HG02610 (cell line): ENCODE data around the gene HLA-DPB1.
"Not testable (repeated sequence)": the region's sequence is repeated elsewhere in the genome, so short reads cannot be mapped to it uniquely, and the experiment has no call there.

ENCODE experiments used
- ATAC-seq: cut with Tn5 transposase; IDR thresholded peaks from one replicate; pipeline ENCODE4 v1.9.1; 2021; ENCODE audit warnings: mild to moderate bottlenecking, moderate library complexity; ENCODE audit not compliant: unreplicated experiment

HLA-DPB1 gene

DNA sequence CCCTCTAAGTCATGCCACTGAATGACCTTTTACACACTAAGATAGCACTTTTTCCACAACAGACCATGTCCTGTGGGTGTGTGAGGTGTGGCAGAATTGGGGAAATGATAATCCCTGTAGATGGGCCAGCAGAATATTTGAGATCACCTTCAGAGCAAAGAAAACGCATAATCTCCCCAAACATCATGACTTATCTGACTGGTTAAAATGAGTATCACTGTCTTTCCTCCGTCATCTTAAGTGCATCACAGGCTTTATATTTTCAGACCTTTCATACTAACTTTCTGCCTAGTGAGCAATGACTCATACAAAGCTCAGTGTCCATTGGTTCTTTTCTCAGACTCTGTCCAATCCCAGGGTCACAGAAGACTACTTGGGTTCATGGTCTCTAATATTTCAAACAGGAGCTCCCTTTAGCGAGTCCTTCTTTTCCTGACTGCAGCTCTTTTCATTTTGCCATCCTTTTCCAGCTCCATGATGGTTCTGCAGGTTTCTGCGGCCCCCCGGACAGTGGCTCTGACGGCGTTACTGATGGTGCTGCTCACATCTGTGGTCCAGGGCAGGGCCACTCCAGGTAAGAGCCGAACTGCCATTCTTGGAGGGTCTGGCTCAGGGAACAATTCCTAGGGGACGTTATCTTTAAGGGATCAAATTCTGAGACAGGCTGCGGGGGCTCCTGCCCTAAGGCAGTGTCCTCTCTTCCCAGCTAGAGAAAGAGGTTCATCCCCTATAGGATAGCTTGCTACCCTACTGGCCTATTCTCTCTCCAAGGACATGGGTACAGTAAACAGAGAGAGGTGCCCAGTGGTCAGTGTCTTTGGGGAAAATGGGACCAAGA, at the start of gene HLA-DPB1:
Gene HLA-DPB1 (plus strand): TSS at position 423 of the 838 bp plus-strand sequence. CDS start 52 bp downstream, at position 475.
- peak; percentile 80 for ATAC-seq

DNA sequence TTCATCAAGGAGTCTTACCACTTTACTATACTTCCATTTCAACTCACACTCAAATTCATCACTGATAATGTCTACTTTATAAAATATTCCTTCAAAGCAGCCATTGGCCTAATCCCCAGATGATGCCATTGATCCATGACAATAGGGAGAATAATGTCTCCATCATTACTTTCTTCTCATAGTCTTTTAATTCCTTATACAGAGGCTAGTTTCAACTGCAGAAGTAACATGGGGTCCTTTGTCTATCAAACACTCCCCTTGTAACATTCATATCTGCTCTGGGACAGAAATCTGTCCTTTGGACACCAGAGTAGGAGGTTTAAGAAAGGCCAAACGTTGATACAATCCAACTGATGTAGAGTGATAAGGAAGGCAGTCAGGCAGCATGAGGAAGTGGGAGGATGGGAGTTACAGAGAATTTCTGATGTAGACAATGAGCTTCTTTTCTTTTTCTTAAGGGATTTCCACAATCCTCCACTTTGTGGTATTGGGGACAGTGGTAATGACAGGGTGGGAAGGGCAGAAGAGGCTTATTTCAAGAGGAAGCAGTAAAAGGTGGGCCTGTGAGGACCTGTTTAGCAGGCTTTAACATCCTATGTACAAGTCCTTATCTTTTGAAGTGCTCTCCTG, 47.5 kb upstream of the HLA-DPB1 start:
- no peak for ATAC-seq

DNA sequence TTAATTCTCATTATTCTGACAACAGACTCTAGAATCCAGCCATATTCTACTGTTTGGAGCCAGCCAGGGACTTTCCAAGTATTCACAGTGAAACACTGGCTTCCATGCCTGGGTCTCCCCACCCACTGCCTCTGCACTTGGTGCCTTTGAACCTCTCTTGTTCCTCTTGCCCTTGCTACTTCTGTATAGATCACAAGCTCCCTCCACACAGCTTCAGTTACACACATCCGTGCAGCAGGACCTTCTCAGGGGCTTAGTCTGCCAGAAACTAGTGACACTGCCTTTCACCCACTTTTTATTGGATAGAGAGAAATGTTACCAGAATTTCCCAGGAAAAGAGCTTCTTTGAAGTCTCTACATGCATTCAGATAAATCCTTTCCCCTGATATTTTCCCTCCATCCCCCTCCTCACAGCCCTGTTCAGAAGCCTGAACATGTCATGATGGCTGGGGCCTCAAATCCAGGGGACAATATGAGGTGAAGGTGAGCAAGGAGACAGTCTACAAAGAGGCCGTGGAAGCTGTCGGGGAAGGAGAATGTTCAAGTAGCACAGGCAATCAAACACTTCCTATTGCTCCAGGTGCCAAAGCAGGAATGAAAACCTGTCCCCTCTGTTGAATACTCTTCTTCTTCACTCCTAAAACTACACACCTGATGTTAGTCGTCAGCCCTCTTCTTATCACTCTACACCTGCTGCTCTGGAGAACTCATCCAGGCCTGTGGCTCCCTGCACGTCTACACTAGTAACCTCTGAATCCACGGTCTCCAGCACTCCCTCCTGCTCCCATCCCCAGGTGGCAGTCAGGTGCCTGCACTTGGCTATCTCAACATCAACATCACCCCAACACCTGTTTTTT, 46.2 kb upstream of the HLA-DPB1 start:
- peak; percentile 82 for ATAC-seq

DNA sequence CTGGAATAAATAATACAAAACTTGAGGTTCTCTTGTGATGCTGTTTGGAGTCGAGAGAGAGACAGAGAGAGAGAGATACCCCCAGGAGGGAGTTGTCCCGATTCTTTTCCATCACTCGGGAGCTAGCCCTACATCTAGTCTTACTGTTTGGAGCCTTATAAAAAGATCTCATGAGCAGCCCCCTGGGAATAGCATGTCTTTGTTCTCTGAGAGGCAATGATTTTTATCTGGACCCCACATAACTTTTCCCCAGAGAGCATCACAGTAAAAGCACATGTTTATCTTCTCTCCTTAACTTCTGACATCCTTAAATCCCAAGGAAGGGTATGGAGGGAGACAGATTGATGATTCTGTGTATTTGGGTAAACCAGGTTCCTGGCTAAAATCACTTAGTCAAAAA, 45.5 kb upstream of the HLA-DPB1 start:
- no peak for ATAC-seq

DNA sequence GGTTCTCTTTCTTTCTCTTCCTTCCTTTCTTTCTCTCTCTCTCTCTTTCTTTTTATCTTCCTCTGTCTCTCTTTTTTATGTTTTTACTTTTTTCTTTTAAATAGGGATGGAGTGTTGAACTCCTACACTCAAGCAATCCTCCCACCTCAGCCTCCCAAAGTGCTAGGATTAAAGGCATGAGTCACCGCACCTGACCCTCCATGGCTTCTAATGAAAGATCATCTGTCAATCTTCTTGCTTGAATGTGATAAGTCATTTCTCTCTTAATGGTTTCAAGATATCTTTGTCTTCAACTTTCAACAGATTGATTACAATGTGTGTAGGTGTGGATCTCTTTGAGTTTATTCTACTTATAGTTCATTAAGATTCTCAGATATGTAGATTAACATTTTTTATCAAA, 41.2 kb upstream of the HLA-DPB1 start:
- ATAC-seq, result no peak

DNA sequence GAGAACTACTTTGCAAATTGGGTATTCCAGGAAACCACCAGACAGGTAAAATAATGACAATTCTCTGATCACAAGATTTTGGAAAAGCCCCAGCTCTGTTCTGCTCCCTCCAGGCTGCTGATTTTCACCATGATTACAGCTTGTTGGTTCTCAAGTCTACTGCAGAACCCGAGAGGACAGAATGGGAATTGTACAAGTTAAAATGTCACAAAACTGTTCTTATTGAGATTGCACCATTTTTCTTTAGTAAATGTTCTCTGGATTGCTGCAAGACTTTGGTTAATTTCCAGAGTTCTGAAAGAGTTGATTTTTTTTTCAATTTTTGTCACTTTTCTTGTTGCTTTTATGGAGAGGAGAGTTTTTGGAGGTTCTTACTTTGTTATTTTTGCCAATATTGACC, 39.3 kb upstream of the HLA-DPB1 start:
- ATAC-seq, result no peak

DNA sequence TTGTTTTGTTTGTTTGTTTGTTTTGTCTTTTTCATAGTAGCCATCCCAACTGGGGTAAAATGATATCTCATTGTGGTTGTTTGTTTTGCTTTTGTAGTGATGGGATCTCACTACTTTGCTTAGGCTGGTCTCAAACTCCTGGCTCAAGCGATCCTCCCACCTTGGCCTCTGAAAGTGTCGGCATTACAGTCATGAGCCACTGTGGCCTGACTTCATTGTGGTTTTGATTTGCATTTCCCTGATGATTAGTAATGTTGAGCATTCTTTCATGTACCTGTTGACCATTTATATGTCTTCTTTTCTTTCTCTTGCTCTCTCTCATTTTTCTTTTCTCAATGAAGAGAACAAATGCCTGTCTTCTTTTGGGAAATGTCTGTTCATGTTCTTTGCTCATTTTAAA, 35.6 kb upstream of the HLA-DPB1 start:
- no peak for ATAC-seq

DNA sequence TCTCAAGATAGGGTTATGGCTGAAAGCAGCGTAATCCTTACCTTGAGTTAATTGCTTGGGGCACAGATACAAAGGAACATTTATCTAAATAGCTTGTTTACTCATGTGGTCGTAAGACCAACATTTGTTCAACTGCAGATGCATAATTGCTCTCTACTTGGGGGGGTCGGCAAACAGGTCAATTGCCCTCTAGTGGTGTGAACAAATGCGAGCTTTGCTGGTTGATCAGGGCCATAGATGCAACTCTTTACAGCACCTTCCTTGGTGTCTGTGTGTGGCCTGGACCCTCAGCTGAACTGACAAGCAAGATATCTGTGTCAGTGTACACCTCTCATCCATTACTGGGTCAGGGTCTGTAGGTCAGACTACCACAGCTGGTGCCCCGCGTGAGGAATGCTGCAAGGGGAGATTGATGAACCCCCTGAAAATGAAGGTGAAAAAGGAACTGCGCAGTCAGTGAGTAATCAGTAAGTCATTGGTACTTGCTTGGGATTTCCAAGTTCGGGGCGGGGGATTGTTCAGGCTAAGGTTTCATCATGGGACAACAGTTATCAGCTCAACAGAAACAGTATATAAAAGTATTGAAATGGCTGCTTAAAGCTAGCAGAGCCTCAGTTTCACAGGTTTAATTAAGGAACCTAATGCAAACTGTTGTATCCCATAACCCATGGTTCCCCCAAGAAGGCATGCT, 26.3 kb upstream of the HLA-DPB1 start:
- ATAC-seq, result no peak

DNA sequence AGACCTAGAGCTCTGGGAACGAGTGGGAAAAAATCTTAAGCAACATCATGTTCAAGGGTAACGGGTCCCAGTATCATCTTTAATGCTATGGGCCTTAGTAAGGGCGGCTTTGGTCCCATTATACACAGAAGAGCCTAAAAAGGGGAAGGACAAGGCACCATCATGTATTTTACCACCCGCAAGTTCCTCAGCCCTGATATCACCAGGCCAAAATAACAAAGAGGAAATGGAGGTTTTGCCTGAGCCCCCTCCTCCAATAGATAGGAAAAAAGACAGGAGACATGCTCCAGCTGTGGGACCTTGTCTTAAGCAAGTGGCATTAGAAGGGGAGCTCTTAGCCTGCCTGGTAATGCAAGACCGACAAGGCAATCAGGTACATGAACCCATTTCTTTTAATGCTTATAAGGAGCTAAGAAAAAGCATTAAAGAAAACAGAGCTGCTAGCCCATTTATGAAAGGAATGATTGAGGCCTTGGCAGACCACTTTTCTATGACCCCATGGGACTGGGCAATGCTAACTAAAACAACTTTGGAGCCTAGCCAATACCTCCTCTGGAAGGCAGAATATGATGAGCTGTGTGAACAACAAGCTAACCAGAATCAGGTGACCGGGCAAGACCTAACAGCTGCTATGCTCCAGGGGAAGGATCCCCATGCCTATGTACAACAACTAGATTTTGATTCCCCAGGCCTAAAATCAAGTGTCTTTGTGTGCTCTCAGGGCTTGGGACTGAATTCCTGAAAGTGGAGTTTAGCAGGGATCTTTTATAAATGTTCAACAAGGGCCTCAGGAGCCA, 25.6 kb upstream of the HLA-DPB1 start:
- no peak for ATAC-seq

DNA sequence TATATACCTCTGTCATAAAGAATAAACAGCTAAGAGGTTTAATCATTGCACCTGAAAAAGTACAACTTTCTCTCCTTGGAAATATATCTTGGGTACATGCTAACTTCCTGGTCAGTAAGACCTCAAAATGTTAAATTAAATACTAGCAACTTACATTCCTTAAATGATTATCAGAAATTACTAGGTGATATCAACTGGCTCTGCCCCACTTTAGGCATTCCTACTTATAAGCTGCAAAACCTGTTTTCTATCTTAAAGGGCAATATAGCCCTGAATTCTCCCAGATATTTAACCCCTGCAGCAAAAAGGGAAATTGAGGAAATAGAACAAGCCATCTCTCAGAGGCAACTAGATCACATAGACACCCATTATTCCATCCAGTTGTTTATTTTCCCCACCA, 23.2 kb upstream of the HLA-DPB1 start:
- ATAC-seq, result no peak

DNA sequence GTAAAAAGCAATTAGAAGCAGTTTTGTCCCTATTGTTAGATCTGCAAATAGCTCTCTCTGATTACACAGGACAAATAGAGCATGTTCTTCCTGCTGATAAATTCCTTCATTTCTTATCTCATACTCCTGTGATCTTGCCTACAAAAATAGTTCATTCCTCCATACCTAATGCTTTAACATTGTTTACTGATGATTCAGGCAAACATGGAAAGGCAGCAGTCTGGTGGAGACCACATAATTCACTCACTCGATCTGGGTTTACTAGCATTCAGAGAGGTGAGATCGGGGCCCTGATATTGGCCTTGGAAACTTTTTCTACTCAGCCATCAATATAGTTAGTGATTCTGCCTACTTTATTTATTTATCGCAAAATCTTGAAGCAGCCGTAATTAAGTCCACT, 22.6 kb upstream of the HLA-DPB1 start:
- no peak for ATAC-seq

DNA sequence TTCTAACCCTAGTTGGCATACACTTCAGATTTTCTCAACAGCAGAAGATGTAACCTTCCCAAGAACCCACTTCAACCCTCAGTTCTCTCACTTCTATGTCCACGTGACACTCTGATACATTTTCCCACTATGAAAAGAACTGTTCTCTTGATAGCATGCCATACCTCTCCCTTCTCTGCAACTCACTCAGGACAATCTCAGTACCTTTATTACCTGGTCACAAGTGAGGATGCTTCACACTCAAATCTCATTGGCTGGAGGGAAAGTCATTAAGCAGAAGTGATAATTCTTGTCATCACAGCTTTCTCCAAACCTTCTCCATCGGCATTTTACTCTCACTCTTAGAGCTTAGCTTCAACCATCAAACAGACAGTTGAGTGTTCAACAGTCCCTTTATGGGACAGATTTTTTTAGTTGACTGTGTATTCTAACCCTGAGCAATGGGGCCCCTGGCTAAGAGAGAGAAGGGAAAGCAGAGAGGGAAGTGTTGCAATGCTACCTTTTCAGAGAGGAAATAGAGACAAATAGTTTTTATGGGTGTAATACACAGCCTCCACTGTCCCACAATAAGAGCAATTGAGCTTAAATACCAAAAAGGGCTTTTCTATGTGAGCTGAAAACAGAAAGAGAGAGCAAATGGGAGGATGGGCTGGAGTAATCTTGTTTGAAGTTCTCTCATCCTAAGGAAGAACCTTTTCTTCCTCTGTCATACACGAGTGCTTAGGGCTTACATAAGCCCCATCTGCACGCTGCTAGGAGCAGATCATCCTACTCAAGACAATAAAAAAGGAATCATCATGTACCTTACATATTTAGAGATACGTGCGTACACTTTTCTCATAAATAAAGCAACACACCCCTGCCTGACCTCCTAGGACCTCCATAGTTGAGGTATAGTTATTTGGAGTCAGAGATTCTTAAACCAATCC, 18.3 kb upstream of the HLA-DPB1 start:
- no peak for ATAC-seq

DNA sequence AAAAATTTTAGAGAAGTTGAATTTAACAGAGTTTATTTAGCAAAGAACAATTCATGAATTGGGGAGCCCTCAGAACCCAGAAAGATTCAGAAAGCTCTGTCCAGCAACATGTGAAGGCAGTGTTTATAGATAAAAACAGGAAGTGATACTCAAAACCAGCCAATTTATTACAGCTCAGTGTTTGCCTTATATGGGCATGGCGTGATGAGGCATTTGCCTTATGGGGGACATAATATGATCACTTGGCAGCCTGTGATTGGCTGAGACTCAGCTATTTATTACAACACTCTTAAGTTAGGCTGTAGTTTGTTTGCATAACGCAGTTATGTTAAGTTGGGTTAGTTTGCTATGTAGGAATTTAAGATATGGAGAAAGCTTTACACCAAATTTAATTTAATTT, 13.8 kb upstream of the HLA-DPB1 start:
- no peak for ATAC-seq

DNA sequence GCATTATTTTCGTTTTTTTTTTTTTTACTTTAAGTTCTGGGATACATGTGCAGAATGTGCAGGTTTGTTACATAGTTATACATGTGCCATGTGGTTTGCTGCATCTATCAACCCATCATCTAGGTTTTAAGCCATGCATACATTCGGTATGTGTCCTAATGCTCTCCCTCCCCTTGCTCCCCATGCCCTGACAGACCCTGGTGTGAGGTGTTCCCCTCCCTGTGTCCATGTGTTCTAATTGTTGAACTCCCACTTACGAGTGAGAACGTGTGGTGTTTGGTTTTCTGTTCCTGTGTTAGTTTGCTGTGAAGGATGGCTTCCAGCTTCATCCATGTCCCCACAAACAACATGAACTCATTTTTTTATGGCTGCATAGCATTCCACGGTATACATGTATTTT, 12.4 kb upstream of the HLA-DPB1 start:
- not testable (repeated sequence) for ATAC-seq

DNA sequence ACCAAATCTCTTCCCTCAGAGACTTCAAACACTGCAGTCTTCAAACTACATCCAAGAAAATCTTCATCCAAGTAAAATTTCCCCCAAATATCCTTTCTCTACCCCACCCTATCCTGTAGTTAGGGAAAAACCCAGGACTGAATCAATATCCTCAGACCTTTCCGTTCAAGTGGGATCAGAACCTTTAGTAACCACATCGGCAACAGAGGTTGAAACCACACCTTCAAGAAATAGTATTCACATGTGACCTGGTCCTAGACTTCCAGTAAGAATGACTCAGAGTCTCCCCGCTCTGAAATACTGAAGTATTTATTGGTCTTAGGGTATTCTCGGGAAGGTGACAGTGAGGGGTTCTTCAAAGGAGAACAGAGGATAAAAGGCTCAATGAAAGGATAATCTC, 11.1 kb upstream of the HLA-DPB1 start:
- no peak for ATAC-seq

DNA sequence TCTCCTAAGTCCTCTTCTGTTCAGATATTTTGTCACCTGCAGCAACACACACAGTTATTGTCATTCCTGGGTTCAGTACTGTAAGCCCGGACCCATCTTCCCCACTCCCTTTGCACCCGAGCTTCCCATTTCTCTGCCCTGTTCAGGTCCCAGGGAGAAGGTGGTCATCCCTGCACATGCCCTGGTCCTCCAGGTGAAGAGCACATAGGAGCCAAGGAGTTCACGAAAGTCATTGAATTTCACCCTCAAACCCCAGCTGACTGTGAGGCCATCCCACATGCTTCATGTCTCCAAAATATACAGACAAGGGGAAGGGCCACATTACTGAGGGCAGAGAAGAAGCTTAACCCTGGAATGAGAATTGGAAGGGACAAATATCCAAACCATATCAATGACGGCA, 10.5 kb upstream of the HLA-DPB1 start:
- no peak for ATAC-seq

DNA sequence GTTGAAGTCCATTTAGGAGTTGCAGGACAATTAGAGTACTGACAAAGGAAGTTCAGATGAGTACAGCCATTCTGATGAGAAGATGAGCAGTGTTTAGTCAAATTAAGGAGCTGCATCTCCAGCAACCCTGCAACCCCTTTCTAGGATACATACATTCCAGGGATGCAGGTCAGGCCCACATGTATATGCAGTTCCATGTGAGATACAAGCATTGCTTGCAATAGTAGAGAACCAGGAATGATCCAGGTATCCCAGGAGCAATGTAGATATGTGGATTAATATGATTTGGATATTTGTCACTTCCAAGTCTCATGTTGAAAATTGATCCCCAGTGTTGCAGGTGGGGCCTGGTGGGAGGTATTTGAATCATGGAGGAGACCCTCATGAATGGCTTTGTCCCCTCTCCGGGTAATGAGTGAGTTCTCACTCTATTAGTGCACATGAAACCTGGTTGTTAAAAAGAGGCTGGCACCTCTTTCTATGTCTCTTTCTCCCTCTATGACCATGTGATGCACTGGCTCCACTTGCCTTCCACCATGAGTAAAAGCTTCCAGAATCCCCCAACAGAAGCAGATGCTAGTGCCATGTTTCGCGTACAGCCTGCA, 8.8 kb upstream of the HLA-DPB1 start:
- ATAC-seq, result no peak

DNA sequence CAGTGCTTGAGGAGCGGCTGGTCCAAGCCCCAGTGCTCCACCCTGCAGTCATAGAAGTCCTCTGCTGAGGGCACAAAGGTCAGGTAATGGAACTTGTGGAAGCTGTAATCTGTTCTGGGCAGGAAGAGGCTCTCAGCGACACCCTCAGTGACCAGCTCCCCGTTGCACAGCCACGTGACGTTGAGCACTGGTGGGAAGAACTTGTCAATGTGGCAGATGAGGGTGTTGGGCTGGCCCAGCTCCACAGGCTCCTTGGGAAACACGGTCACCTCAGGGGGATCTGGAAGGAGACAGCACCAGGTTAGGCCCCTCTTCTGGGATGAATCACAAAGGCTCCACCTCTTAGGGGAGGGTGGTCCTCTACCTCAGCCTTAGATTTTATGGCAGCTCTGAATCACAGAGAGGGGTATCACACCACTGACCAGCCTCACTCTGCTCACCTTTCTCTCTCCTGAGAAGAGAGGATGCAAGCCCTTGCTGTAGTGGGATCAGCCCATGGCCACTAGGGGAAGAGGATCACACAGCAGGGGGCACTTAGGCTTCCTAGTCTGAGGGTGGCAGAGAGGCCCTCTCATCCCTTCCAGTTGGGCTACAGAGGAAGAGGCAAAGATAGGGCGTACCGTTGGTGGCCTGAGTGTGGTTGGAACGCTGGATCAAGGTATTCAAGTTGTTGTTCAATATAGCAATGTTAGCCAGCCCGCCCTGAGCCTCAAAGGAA, 6.6 kb upstream of the HLA-DPB1 start:
- ATAC-seq, result no peak
